Left ventricle myocardium inferior (tissue), 1 donor: ENCODE measurements around the gene PRLH. TPM values are rescaled to one million over a fixed set of nuclear protein-coding genes. Genes with fewer than 3 reads are reported as not detected.

ENCODE experiments used
- DNase-seq: peaks from one replicate; pipeline ENCODE4 v3.0.0-alpha.2; 2020
- H3K27ac ChIP-seq: fragments of 200-600 bp; replicated peaks from 2 replicates; pipeline ENCODE4 v1.8.0; 2021
- H3K27me3 ChIP-seq: fragments of 200-600 bp; 2 replicates; pipeline ENCODE4 v1.8.0; 2021; ENCODE audit warnings: low read depth
- H3K36me3 ChIP-seq: fragments of 200-600 bp; 2 replicates; pipeline ENCODE4 v1.8.0; 2021
- H3K4me1 ChIP-seq: fragments of 200-600 bp; 2 replicates; pipeline ENCODE4 v1.8.0; 2021
- H3K4me3 ChIP-seq: fragments of 200-600 bp; 2 replicates; pipeline ENCODE4 v1.8.0; 2021; ENCODE audit warnings: mild to moderate bottlenecking, moderate library complexity
- H3K9me3 ChIP-seq: fragments of 200-600 bp; replicated peaks from 2 replicates; pipeline ENCODE4 v1.8.0; 2021
- CTCF ChIP-seq: fragments of 200-600 bp; IDR thresholded peaks from 2 replicates; pipeline ENCODE4 v1.8.0; 2021; ENCODE audit warnings: antibody characterized with exemption, mild to moderate bottlenecking, borderline replicate concordance
- intact Hi-C: fragments of 100-400 bp; cut with micrococcal nuclease; formaldehyde crosslinking; loops from one replicate; pipeline ENCODE4 v1.11.0; 2022
- total RNA-seq: library from RNA; stranded (reverse); fragmentation: NEBNext Ultra II Directional; extraction: Animal tissue kit (Norgen Biotek cat#: 25700); gene quantifications from one replicate; pipeline ENCODE4 v1.2.1, GENCODE V29; 2021
- donor health status: DM: no; HTN: yes; CAD: no; lungs with severe emphysema.

The PRLH gene
- total RNA-seq, 1 donor from 2014 or later: not detected

DNA sequence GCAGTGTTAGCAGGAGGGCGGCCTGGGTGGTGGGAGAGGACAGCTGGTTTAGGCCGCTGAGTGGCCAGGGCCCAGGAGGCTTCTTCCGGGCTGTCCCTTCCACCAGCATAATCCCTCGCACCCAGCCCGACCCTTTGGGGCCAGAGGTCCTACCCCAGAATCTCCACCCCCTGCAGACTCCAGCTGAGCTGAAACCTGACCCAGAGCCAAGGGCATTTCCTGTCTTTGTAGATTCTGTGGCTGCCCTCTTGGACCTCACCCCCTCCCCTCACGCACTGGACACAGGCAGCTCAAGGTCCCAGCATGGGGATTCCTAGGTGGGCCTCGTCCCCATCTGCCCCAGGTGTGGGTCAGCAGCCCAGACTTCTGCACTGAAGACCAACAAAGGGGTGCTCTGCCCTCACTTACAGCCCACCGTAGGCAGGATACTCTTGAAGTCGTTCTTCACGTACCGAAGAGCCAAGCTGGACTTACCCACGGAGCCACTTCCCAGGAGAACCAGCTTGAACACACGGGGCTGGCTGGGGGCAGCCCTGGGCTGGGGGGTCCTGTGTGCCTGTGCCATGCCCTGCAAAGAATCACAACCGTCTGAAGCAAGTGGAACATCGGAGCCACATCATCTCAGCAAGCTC, 19.3 kb downstream of the PRLH start:
- H3K4me3 ChIP-seq: no peak overlapping the region
- no peaks in the 10 kb centered on the region for H3K27me3 ChIP-seq
- no peaks in the 10 kb centered on the region for H3K9me3 ChIP-seq
- no peak overlapping the region for H3K27ac ChIP-seq
- no peaks in the 10 kb centered on the region for H3K36me3 ChIP-seq
- peaks cover 41% of the 10 kb centered on the region for H3K4me1 ChIP-seq
- DNase-seq: no peak
- intact Hi-C loops: no loop called here
- TF ChIP-seq CTCF: no peak

GRCh38 chr2:237588044-237588696, 21.8 kb downstream of the PRLH start:
- H3K4me3 ChIP-seq: no peak overlapping the region
- no peak for TF ChIP-seq CTCF
- intact Hi-C loops: no loop called here
- no peaks in the 10 kb centered on the region for H3K36me3 ChIP-seq
- no peaks in the 10 kb centered on the region for H3K9me3 ChIP-seq
- no peaks in the 10 kb centered on the region for H3K27me3 ChIP-seq
- peaks cover 24% of the 10 kb centered on the region for H3K4me1 ChIP-seq
- no peak for DNase-seq
- no peak overlapping the region for H3K27ac ChIP-seq

DNA sequence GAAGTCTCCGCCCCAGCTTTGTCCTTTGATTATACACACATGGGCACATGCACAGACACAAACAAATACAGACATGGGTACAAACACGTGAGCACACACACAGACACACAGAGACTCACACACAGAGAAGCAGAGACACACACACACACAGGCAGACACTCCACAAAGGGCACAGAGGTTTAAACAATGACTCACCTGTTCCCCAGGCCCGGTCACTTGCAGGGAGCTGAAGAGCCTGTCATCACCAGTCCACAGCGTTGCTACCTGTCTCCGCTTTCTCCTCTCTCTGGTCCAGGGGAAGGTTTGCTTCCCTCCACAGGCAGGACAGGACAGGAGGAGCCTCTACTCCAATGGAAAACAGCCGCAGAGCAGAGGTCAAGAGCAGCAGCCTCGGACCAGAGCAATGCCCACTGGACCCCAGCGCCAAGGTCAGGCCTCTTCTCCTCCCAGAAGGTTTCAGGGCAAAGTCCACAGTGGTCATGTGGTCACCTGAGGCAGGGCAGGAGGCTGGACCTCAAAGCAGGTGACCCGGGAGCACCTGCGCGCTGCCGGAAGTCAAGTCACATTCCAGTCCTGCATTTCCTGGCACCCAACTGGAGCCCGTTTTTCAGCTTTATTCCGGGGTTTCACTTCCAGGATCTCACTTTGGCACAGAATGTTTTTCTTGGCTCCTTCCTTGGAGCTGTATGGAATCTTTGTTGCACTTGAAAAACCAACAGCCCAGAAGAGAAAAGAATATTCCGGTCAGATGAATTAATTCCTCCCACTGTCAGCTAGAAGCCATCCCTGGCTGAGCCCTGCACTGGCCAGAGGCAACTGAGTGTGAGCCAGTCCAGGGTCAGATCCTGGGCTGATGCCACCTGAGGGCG, 24.1 kb downstream of the PRLH start, which contains the start of gene RAB17:
TSS of gene RAB17 (minus strand) at position 463 of the 869 bp plus-strand sequence. CDS start 4,580 bp downstream, outside the sequence.
- Histone ChIP-seq H3K27ac (peak within 1 kb of the TSS; percentile 30), H3K36me3 (no peaks in the 10 kb centered on the region), H3K4me1 (peaks cover 32% of the 10 kb centered on the region), H3K9me3 (no peaks in the 10 kb centered on the region), H3K27me3 (no peaks in the 10 kb centered on the region), H3K4me3 (no peak within 1 kb of the TSS)
- TF ChIP-seq CTCF: no peak
- DNase-seq: no peak
- intact Hi-C loops: no loop called here

DNA sequence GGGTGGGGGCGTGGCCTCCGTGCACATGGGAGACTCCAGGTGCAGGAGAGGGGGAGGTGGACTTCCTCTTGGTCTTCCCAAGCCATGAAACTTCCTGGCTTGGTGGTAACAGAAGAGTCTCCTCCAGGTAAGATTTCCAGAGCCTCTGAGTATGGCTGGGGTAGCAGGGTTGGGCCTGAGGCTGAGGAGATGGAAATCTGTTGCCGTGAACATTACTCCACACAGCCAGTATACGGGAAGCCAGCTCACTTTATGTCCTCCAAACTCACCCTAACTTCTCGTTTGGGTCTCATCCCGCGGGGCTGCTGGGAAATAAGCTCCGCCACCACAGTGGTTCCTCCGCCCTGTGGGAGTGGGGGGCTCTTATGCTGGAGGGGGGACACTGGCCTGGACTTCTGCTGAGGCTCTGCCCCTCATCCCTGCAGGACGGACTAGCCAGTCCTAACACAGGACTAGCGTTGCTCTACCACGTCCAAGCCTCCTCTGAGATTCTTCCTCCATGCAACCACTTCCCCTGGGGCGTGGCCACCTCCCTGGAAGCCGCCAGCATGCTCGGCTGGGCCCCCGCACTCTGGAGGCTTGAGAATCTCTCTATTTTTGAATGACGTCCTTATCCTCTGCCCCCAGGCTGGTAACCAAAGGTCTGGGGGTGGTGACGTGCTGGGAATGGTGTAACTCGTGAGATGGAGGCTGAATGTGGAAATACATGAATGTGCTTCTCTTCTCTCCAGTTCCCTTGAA, 24.9 kb downstream of the PRLH start:
- TF ChIP-seq CTCF: no peak
- Histone ChIP-seq H3K27me3 (no peaks in the 10 kb centered on the region), H3K4me3 (no peak overlapping the region), H3K4me1 (peaks cover 36% of the 10 kb centered on the region), H3K9me3 (no peaks in the 10 kb centered on the region), H3K27ac (no peak overlapping the region), H3K36me3 (no peaks in the 10 kb centered on the region)
- intact Hi-C loops: no loop called here
- no peak for DNase-seq

DNA sequence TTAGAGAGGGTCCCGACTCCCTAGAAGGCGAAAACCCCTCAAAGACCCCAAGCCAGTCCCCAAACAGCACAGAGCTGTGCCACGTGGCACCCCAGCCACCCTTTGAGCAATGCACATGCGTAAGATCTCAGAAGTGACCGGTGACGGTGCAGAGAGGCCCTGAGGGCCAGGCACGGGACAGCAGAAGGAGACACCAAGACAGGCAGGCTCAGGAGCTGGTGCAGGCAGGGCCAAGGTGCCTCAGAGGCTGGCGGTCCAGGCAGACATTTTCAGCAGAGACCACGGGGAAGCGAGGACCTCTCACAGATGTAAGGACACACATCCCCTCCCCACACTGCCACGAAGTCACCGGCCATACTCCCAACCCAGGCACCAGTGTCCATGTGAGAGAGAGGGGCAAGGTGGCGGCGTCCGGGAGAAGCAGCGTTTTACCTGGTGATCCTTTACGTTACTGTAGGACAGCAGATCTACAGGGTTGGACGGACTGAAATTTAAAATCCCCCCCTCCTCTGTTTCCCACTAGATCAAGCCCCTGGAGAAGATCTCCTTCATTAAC, 26.1 kb downstream of the PRLH start:
- Histone ChIP-seq H3K4me1 (peaks cover 31% of the 10 kb centered on the region), H3K27ac (no peak overlapping the region), H3K27me3 (no peaks in the 10 kb centered on the region), H3K36me3 (no peaks in the 10 kb centered on the region), H3K9me3 (no peaks in the 10 kb centered on the region), H3K4me3 (no peak overlapping the region)
- DNase-seq: no peak
- intact Hi-C loops: no loop called here
- TF ChIP-seq CTCF: no peak
